IMR-90 (cell line): Measurements from ENCODE around the gene CTTN. TPM values are rescaled to one million over a fixed set of nuclear protein-coding genes. Genes with fewer than 3 reads are reported as not detected.

Source experiments
- ATAC-seq: fragments of 200-7000 bp; cut with Tn5 transposase; 2 replicates; pipeline ENCODE4 v1.9.1; 2020; ENCODE audit warnings: low read depth, mild to moderate bottlenecking, moderate library complexity
- BruUV-seq: library from RNA; stranded (reverse); fragments of 400-500 nt; replicated peaks from 2 replicates; lab custom pipeline; 2021; lab: Mats Ljungman, UMichigan
- CTCF ChIA-PET: fragments of 300-600 bp; formaldehyde crosslinking; extraction: SDS; loops from one replicate; lab custom pipeline; 2021; ENCODE audit warnings: antibody characterized with exemption; lab: Yijun Ruan, JAX
- POLR2A ChIA-PET: fragments of 300-600 bp; sonication (Branson Sonifier 250); formaldehyde crosslinking; loops from one replicate; lab custom pipeline; 2022; ENCODE audit warnings: antibody characterized with exemption; ENCODE audit not compliant: unreplicated experiment; lab: Charles Lee
- DNase-seq: peaks from one replicate; pipeline ENCODE4 v3.0.0; 2013
- H2AFZ ChIP-seq: replicated peaks from 2 replicates; pipeline ENCODE3; 2013; ENCODE audit warnings: low read length, mild to moderate bottlenecking; ENCODE audit not compliant: poor library complexity
- H2AK5ac ChIP-seq: 2 replicates; pipeline ENCODE4 v1.6.1; 2013; ENCODE audit warnings: low read depth, low read length, inconsistent platforms
- H2AK9ac ChIP-seq: replicated peaks from 2 replicates; pipeline ENCODE3; 2013; ENCODE audit warnings: mild to moderate bottlenecking, low read depth, low read length, moderate library complexity; ENCODE audit not compliant: poor library complexity
- H2BK120ac ChIP-seq: 2 replicates; pipeline ENCODE4 v1.6.1; 2013; ENCODE audit warnings: low read depth, low read length, inconsistent platforms
- H2BK15ac ChIP-seq: 3 replicates; pipeline ENCODE4 v1.6.1; 2013; ENCODE audit warnings: low read depth, low read length, inconsistent platforms
- H2BK20ac ChIP-seq: 2 replicates; pipeline ENCODE4 v1.6.1; 2013; ENCODE audit warnings: low read depth, mild to moderate bottlenecking, inconsistent platforms, low read length, moderate library complexity
- H2BK5ac ChIP-seq: 2 replicates; pipeline ENCODE4 v1.6.1; 2013; ENCODE audit warnings: mild to moderate bottlenecking, low read depth, low read length, inconsistent platforms; ENCODE audit not compliant: poor library complexity, severe bottlenecking
- H3K14ac ChIP-seq: replicated peaks from 2 replicates; pipeline ENCODE4 v1.6.1; 2013; ENCODE audit warnings: low read depth, low read length, inconsistent platforms
- H3K18ac ChIP-seq: 2 replicates; pipeline ENCODE4 v1.6.1; 2013; ENCODE audit warnings: low read depth, low read length, control low read depth
- H3K23ac ChIP-seq: 2 replicates; pipeline ENCODE4 v1.6.1; 2013; ENCODE audit warnings: low read depth, low read length, inconsistent platforms
- H3K27ac ChIP-seq: 2 replicates; pipeline ENCODE4 v1.5.1; 2013; ENCODE audit warnings: mild to moderate bottlenecking, control low read depth, low read length; ENCODE audit not compliant: insufficient read depth
- H3K27me3 ChIP-seq: 2 replicates; pipeline ENCODE4 v1.6.1; 2013; ENCODE audit warnings: low read length; ENCODE audit not compliant: control insufficient read depth, insufficient read depth
- H3K36me3 ChIP-seq: 2 replicates; pipeline ENCODE4 v1.6.1; 2013; ENCODE audit warnings: low read length, mixed read lengths; ENCODE audit not compliant: control insufficient read depth, insufficient read depth
- H3K4ac ChIP-seq: 2 replicates; pipeline ENCODE4 v1.6.1; 2013; ENCODE audit warnings: low read depth, low read length, inconsistent platforms
- H3K4me1 ChIP-seq: 2 replicates; pipeline ENCODE4 v1.6.1; 2013; ENCODE audit warnings: low read length, mixed read lengths; ENCODE audit not compliant: control insufficient read depth, insufficient read depth
- H3K4me2 ChIP-seq: 2 replicates; pipeline ENCODE4 v1.6.1; 2013; ENCODE audit warnings: low read depth, mild to moderate bottlenecking, control low read depth, low read length, moderate library complexity
- H3K4me3 ChIP-seq: 2 replicates; pipeline ENCODE4 v1.5.1; 2013; ENCODE audit warnings: low read depth, mild to moderate bottlenecking, control low read depth, low read length, moderate library complexity; ENCODE audit not compliant: insufficient read depth
- H3K56ac ChIP-seq: 2 replicates; pipeline ENCODE4 v1.6.1; 2013; ENCODE audit warnings: low read length, inconsistent platforms; ENCODE audit not compliant: insufficient read depth; ENCODE audit errors: extremely low read depth
- H3K79me1 ChIP-seq, 2 experiments: 2 replicates each; pipeline ENCODE4 v1.6.1; 2013; ENCODE audit warnings: low read length in 2 of 2, inconsistent platforms in 1 of 2, low read depth in 1 of 2
- H3K9ac ChIP-seq: 2 replicates; pipeline ENCODE4 v1.6.1; 2013; ENCODE audit warnings: low read depth, low read length, control low read depth
- H3K9me1 ChIP-seq: 2 replicates; pipeline ENCODE4 v1.6.1; 2013; ENCODE audit warnings: low read length, inconsistent platforms; ENCODE audit not compliant: insufficient read depth
- H3K9me3 ChIP-seq: 2 replicates; pipeline ENCODE4 v1.6.1; 2013; ENCODE audit warnings: low read length; ENCODE audit not compliant: control insufficient read depth, insufficient read depth
- H4K20me1 ChIP-seq: 2 replicates; pipeline ENCODE4 v1.6.1; 2013; ENCODE audit warnings: low read length, inconsistent platforms; ENCODE audit not compliant: insufficient read depth
- H4K5ac ChIP-seq: 2 replicates; pipeline ENCODE4 v1.6.1; 2013; ENCODE audit warnings: mild to moderate bottlenecking, low read depth, low read length, control low read depth
- H4K8ac ChIP-seq, 2 experiments: 2 replicates each; pipeline ENCODE4 v1.6.1; 2013; ENCODE audit warnings: low read depth in 2 of 2, low read length in 2 of 2, control low read depth in 1 of 2, inconsistent platforms in 1 of 2
- H4K91ac ChIP-seq: 2 replicates; pipeline ENCODE4 v1.6.1; 2013; ENCODE audit warnings: low read depth, low read length, inconsistent platforms; ENCODE audit not compliant: insufficient read depth
- CTCF ChIP-seq: conservative IDR thresholded peaks from 2 replicates; pipeline ENCODE4 v1.5.1; 2012; ENCODE audit warnings: mild to moderate bottlenecking, low read depth, low read length, improper control_type of control experiment
- ELK1 ChIP-seq: fragments of 150-350 bp; IDR thresholded peaks from 2 replicates; pipeline ENCODE4 v1.6.1; 2016; ENCODE audit warnings: low read depth, mild to moderate bottlenecking, low read length, moderate library complexity, borderline replicate concordance
- MXI1 ChIP-seq: IDR thresholded peaks from 2 replicates; pipeline ENCODE4 v1.6.1; 2012; ENCODE audit warnings: low read depth, mild to moderate bottlenecking, low read length, moderate library complexity, borderline replicate concordance
- NFE2L2 ChIP-seq: fragments of 150-350 bp; IDR thresholded peaks from 2 replicates; pipeline ENCODE4 v1.6.1; 2016; ENCODE audit warnings: low read depth, mild to moderate bottlenecking, low read length
- RAD21 ChIP-seq: IDR thresholded peaks from 2 replicates; pipeline ENCODE4 v1.6.1; 2012; ENCODE audit warnings: low read length, improper control_type of control experiment
- RFX5 ChIP-seq: IDR thresholded peaks from 2 replicates; pipeline ENCODE4 v1.8.0; 2012; ENCODE audit warnings: low read depth, mild to moderate bottlenecking, low read length, moderate library complexity
- SMC3 ChIP-seq: fragments of 150-350 bp; IDR thresholded peaks from 2 replicates; pipeline ENCODE4 v1.6.1; 2016; ENCODE audit warnings: low read depth, mild to moderate bottlenecking, antibody characterized with exemption, low read length, moderate library complexity
- WGBS, 2 experiments: methylation state at CpG; one replicate each; pipeline versions ENCODE4 v1.1.5 to v1.1.7; 2013; ENCODE audit warnings: missing lambda C conversion rate in 2 of 2; ENCODE audit not compliant: insufficient read length in 1 of 2; ENCODE audit errors: extremely low coverage in 2 of 2; 5-methylcytosine and 5-hydroxymethylcytosine counted together
- dilution Hi-C: fragments of 300-500 bp; cut with HindIII; formaldehyde crosslinking; loops from one replicate; pipeline ENCODE4 v1.14.3; 2018; ENCODE audit warnings: low sequenced_read_pairs; ENCODE audit not compliant: unreplicated experiment
- in situ Hi-C: fragments of 300-500 bp; cut with MboI; formaldehyde crosslinking; loops from 3 replicates; pipeline ENCODE4 v1.14.3; 2019; ENCODE audit warnings: low sequenced_read_pairs, inconsistent platforms, mixed read lengths
- intact Hi-C: fragments of 100-400 bp; cut with micrococcal nuclease; formaldehyde crosslinking; loops from 2 replicates; pipeline ENCODE4 v1.10.0; 2022
- polyA plus RNA-seq, 3 experiments: library from polyadenylated mRNA; depleted of rRNA; stranded (reverse); fragments of >200 nt; gene quantifications; 2 replicates each; pipeline ENCODE4 v1.2.3, GENCODE V29; 2012; ENCODE audit warnings: low replicate concordance in 1 of 3
- total RNA-seq: library from RNA; depleted of rRNA; stranded (reverse); fragments of >200 nt; gene quantifications from 2 replicates; pipeline ENCODE4 v1.2.3, GENCODE V29; 2012

CTTN gene
- total and polyA plus RNA-seq, 2 of the 4 experiments (the other 2 are of a cell fraction) = 287 to 296 TPM

- H4K20me1 ChIP-seq = no peaks in the 10 kb centered on the region
- H3K4me3 ChIP-seq = no peak overlapping the region
- BruUV-seq = no TSS peak
- dilution Hi-C loops (no loop called here), in situ Hi-C loops (no loop called here), intact Hi-C loops (no loop called here)
- no peak for DNase-seq
- no peak for ATAC-seq
- no peak overlapping the region for H2BK120ac ChIP-seq
- H3K23ac ChIP-seq = no peak overlapping the region
- H4K5ac ChIP-seq = no peak overlapping the region
- ChIA-PET POLR2A (no interaction called here), CTCF (no interaction called here)
- no peak overlapping the region for H2AFZ ChIP-seq
- no peak for TF ChIP-seq CTCF
- no peak for TF ChIP-seq ELK1
- TF ChIP-seq MXI1 = no peak
- no peak for TF ChIP-seq NFE2L2
- TF ChIP-seq SMC3 = no peak
- TF ChIP-seq RFX5 = no peak
- no peak for TF ChIP-seq RAD21
- H3K14ac ChIP-seq = no peak overlapping the region
- H3K4ac ChIP-seq = no peak overlapping the region
- H3K79me1 ChIP-seq = peaks cover 5 to 12% of the 10 kb centered on the region in 2 experiments; a peak in 3 of 4 replicates
- no peak overlapping the region for H4K8ac ChIP-seq
- H3K9ac ChIP-seq = no peak overlapping the region
- peaks cover 6% of the 10 kb centered on the region; the same call in 1 of the 2 replicates for H3K9me1 ChIP-seq
- no peak overlapping the region for H3K56ac ChIP-seq
- H2AK9ac ChIP-seq = no peak overlapping the region
- H3K36me3 ChIP-seq = peaks cover 55% of the 10 kb centered on the region
- H3K9me3 ChIP-seq = no peaks in the 10 kb centered on the region
- no peak overlapping the region for H2AK5ac ChIP-seq
- H2BK5ac ChIP-seq = no peak overlapping the region
- no peak overlapping the region for H3K18ac ChIP-seq
- no peak overlapping the region for H4K91ac ChIP-seq
- WGBS, 2 experiments = 98% methylated on average over 7 of the region's 11 CpGs; no CpG with 5 or more reads in 1 of the 2 experiments
- H3K4me2 ChIP-seq = no peak overlapping the region
- no peak overlapping the region for H2BK20ac ChIP-seq
- H3K4me1 ChIP-seq = no peaks in the 10 kb centered on the region
- no peaks in the 10 kb centered on the region for H3K27me3 ChIP-seq
- no peak overlapping the region for H2BK15ac ChIP-seq
- no peak overlapping the region for H3K27ac ChIP-seq
Measured at GRCh38 chr11:70358753-70359152, 39.6 kb upstream of the CTTN start.
